ENCODE results near the gene CETP.

DNA sequence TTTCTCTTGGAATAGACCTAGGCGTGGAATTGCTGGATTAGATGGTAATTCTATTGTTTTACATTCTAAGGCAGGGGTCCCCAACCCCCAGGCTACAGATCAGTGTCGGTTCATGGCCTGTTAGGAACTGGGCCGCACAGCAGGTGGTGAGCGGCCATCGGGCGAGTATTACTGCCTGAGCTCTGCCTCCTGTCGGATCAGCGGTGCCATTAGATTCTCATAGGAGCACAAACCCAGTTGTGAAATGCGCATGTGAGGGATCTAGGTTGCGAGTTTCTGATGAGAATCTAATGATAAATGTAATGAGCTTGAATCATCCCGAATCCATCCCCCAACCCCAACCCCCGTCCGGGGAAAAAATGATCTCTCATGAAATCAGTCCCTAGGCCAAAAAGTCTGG is 50.6 kb downstream of the CETP start:
- TF ChIP-seq, protein P1, sequence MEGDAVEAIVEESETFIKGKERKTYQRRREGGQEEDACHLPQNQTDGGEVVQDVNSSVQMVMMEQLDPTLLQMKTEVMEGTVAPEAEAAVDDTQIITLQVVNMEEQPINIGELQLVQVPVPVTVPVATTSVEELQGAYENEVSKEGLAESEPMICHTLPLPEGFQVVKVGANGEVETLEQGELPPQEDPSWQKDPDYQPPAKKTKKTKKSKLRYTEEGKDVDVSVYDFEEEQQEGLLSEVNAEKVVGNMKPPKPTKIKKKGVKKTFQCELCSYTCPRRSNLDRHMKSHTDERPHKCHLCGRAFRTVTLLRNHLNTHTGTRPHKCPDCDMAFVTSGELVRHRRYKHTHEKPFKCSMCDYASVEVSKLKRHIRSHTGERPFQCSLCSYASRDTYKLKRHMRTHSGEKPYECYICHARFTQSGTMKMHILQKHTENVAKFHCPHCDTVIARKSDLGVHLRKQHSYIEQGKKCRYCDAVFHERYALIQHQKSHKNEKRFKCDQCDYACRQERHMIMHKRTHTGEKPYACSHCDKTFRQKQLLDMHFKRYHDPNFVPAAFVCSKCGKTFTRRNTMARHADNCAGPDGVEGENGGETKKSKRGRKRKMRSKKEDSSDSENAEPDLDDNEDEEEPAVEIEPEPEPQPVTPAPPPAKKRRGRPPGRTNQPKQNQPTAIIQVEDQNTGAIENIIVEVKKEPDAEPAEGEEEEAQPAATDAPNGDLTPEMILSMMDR (IDR thresholded peaks at IDR 0.05) = no peak
- TF ChIP-seq POLR2AphosphoS5 (IDR thresholded peaks at IDR 0.05) = no peak
- TF ChIP-seq POLR2A (IDR thresholded peaks at IDR 0.05) = no peak
